HT1080 (cell line): ENCODE results near the gene GARIN5B. TPM values are rescaled to one million over a fixed set of nuclear protein-coding genes. Genes with fewer than 3 reads are reported as not detected.

Source experiments
- total RNA-seq: library from RNA; depleted of rRNA; stranded (reverse); fragments of >200 nt; shearing (Covaris generic); gene quantifications from 2 replicates; pipeline ENCODE4 v1.2.3, GENCODE V29; 2014; rRNA removed

GARIN5B gene
- total RNA-seq, 1 experiment from 2014 or later, result not detected

Other genes starting within 250 kb of the GARIN5B start
- 51.1 and 57.6 TPM in 2 replicates for gene PPP1R12C, start 245.6 kb downstream of the GARIN5B start, total RNA-seq
- gene TNNT1, start 214.1 kb downstream of the GARIN5B start, total RNA-seq, result 28.7 and 33.4 TPM in 2 replicates
- gene TNNI3, start 205.5 kb downstream of the GARIN5B start, total RNA-seq, result not detected in 2 replicates
- gene DNAAF3, start 196.6 kb downstream of the GARIN5B start, total RNA-seq, result 2.0 and 2.2 TPM in 2 replicates
- not detected in 2 replicates for gene SYT5, start 183.0 kb downstream of the GARIN5B start, total RNA-seq
- gene PTPRH, start 153.8 kb downstream of the GARIN5B start, total RNA-seq, result 0.39 TPM in 1 of 2 replicates, not detected in the other
- 1.7 and 1.8 TPM in 2 replicates for gene TMEM86B, start 134.5 kb downstream of the GARIN5B start, total RNA-seq
- gene PPP6R1, start 104.2 kb downstream of the GARIN5B start, total RNA-seq, result 64.6 and 82.5 TPM in 2 replicates
- 77.4 and 77.8 TPM in 2 replicates for gene HSPBP1, start 83.2 kb downstream of the GARIN5B start, total RNA-seq
- 1.7 and 7.6 TPM in 2 replicates for gene BRSK1, start 79.3 kb downstream of the GARIN5B start, total RNA-seq
- not detected in 2 replicates for gene TMEM150B, start 37.9 kb downstream of the GARIN5B start, total RNA-seq
- gene KMT5C, start 23.4 kb downstream of the GARIN5B start, total RNA-seq, result 2.4 and 5.8 TPM in 2 replicates
- gene COX6B2, start 8.5 kb downstream of the GARIN5B start, total RNA-seq, result not detected in 2 replicates
- 52.7 and 56.0 TPM in 2 replicates for gene IL11, start 7.2 kb upstream of the GARIN5B start, total RNA-seq
- gene TMEM190, start 13.6 kb upstream of the GARIN5B start, total RNA-seq, result not detected in 2 replicates
- 1.1 and 1.3 TPM in 2 replicates for gene TMEM238, start 21.0 kb upstream of the GARIN5B start, total RNA-seq
- gene RPL28, start 22.7 kb upstream of the GARIN5B start, total RNA-seq, result 733 and 1,703 TPM in 2 replicates
- 646 and 1,047 TPM in 2 replicates for gene UBE2S, start 44.5 kb upstream of the GARIN5B start, total RNA-seq
- gene SHISA7, start 80.0 kb upstream of the GARIN5B start, total RNA-seq, result not detected in 2 replicates
- 82.1 and 89.8 TPM in 2 replicates for gene ISOC2, start 98.4 kb upstream of the GARIN5B start, total RNA-seq
- gene C19orf85, start 101.5 kb upstream of the GARIN5B start, total RNA-seq, result 0.10 TPM in 1 of 2 replicates, not detected in the other
- 2.4 and 4.6 TPM in 2 replicates for gene ZNF628, start 113.4 kb upstream of the GARIN5B start, total RNA-seq
- 27.4 and 31.7 TPM in 2 replicates for gene NAT14, start 121.9 kb upstream of the GARIN5B start, total RNA-seq
- gene SSC5D, start 125.2 kb upstream of the GARIN5B start, total RNA-seq, result 0.05 and 0.07 TPM in 2 replicates
- not detected in 2 replicates for gene SBK2, start 173.9 kb upstream of the GARIN5B start, total RNA-seq
- gene SBK3, start 182.3 kb upstream of the GARIN5B start, total RNA-seq, result not detected in 2 replicates
- 8.2 and 8.3 TPM in 2 replicates for gene ZNF579, start 217.6 kb upstream of the GARIN5B start, total RNA-seq
- 6.0 and 10.0 TPM in 2 replicates for gene FIZ1, start 236.3 kb upstream of the GARIN5B start, total RNA-seq
- 18.8 and 26.2 TPM in 2 replicates for gene ZNF524, start 237.0 kb upstream of the GARIN5B start, total RNA-seq
- gene ZNF865, start 242.4 kb upstream of the GARIN5B start, total RNA-seq, result 2.2 and 3.8 TPM in 2 replicates